Breast epithelium (tissue), 3 donors: ENCODE data around the gene SOX30.

ENCODE experiments used
- POLR2A ChIP-seq: fragments of 450-650 bp; IDR thresholded peaks from one replicate; pipeline ENCODE4 v1.6.1; 2016; ENCODE audit warnings: antibody characterized with exemption, mild to moderate bottlenecking, moderate library complexity
- POLR2AphosphoS5 ChIP-seq, 3 donors: sonication (generic); formaldehyde crosslinking; IDR thresholded peaks; one replicate each; pipeline ENCODE4 v1.6.1; 2017; ENCODE audit warnings: antibody characterized with exemption in 3 of 3

GRCh38 chr5:157650991-157651611 is 1.1 kb downstream of the SOX30 start:
- TF ChIP-seq POLR2A: no peak
- TF ChIP-seq POLR2AphosphoS5 (IDR thresholded peaks at IDR 0.05): no peak
